Measurements from ENCODE around the gene ADAMTS12. TPM values are rescaled to one million over a fixed set of nuclear protein-coding genes. Genes with fewer than 3 reads are reported as not detected.
"Not testable (repeated sequence)": the region's sequence is repeated elsewhere in the genome, so short reads cannot be mapped to it uniquely, and the experiment has no call there.

The ADAMTS12 gene
- total RNA-seq, 1 donor from 2014 or later, result 32.9 TPM

DNA sequence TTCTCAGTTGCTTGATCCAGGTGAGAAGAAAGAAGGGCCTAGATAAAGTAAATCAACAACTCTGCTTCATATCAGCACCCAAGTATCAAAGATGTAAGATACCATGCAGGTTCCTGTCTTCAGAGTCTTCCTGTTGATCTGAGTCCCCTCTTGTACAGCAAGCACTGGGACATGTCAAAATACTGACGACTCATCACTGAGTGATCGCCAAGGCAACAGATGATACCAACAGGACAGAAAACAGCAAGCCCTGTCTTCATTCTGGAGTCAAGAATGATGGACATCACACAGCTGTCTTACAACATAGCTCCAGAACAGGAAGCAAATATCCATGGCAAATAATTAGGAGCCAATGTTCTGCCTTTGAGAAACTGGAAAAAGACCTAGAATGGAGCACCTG lies 367.3 kb downstream of the ADAMTS12 start:
- TF ChIP-seq, protein P1, sequence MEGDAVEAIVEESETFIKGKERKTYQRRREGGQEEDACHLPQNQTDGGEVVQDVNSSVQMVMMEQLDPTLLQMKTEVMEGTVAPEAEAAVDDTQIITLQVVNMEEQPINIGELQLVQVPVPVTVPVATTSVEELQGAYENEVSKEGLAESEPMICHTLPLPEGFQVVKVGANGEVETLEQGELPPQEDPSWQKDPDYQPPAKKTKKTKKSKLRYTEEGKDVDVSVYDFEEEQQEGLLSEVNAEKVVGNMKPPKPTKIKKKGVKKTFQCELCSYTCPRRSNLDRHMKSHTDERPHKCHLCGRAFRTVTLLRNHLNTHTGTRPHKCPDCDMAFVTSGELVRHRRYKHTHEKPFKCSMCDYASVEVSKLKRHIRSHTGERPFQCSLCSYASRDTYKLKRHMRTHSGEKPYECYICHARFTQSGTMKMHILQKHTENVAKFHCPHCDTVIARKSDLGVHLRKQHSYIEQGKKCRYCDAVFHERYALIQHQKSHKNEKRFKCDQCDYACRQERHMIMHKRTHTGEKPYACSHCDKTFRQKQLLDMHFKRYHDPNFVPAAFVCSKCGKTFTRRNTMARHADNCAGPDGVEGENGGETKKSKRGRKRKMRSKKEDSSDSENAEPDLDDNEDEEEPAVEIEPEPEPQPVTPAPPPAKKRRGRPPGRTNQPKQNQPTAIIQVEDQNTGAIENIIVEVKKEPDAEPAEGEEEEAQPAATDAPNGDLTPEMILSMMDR (IDR thresholded peaks at IDR 0.05), result no peak
- no peak overlapping the region for H3K4me3 Mint-ChIP-seq (ENCODE audit: unreplicated experiment)
- H3K27ac Mint-ChIP-seq (ENCODE audit: unreplicated experiment), result no peak overlapping the region
- peaks cover 3% of the 10 kb centered on the region for H3K4me1 Mint-ChIP-seq (ENCODE audit: low read depth)
- DNase-seq (ENCODE audit: low spot score), result no peak
- peaks cover 2% of the 10 kb centered on the region for H3K36me3 Mint-ChIP-seq (ENCODE audit: low read depth)
- H3K9me3 Mint-ChIP-seq (ENCODE audit: low read depth), result no peaks in the 10 kb centered on the region
- no peaks in the 10 kb centered on the region for H3K27me3 Mint-ChIP-seq (ENCODE audit: low read depth)

DNA sequence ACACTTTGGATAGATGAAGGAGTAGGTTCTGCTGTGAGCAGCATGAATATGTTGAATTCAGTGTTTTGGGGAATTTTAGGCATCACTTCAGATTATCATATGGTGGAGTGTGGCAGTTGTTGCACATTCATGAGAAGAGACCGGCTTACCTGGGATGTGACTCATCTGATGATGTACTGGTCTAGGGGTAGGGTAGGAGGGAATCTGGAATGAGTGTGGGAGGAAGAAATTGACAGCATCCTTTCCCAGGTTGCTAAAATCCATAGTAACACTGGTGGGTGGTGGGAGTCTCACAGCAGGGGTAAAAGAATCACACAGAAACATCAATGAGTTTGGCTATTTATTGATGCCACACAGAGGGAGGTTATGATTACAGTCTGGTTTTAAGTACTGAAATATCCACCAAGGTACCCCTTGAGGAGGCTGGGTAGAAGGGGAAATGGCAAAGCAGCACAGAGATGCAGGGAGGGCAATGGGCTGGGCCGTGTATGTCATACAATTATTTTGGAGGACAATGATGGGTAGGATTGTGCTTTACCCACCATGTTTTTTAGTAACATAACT lies 368.5 kb downstream of the ADAMTS12 start:
- Mint-ChIP-seq H3K27ac (ENCODE audit: unreplicated experiment) (no peak overlapping the region), H3K9me3 (ENCODE audit: low read depth) (peaks cover 4% of the 10 kb centered on the region), H3K4me1 (ENCODE audit: low read depth) (no peaks in the 10 kb centered on the region), H3K27me3 (ENCODE audit: low read depth) (no peaks in the 10 kb centered on the region), H3K4me3 (ENCODE audit: unreplicated experiment) (no peak overlapping the region), H3K36me3 (ENCODE audit: low read depth) (peaks cover 2% of the 10 kb centered on the region)
- no peak for DNase-seq (ENCODE audit: low spot score)
- TF ChIP-seq, protein P1 (IDR thresholded peaks at IDR 0.05), result no peak

DNA sequence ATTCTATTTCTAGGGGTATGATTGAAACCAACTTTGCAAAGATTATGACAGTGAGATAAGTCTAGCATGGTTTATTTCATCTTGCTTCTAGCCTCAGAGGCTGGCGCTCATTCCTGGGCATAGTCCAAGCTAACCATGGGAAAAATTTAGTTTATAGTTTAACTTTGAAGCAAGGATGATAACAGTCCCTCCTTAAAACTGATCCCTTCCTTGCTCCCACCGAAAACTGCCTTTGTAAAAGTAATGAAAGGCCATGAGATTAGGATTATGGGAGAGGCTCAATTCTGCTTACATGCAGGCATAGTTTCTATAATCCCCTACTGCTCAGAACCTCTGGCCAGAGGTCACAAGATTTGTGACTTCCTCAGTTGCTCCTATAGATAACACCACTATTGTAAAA lies 375.4 kb downstream of the ADAMTS12 start:
- peaks cover 4% of the 10 kb centered on the region for H3K9me3 Mint-ChIP-seq (ENCODE audit: low read depth)
- H3K27ac Mint-ChIP-seq (ENCODE audit: unreplicated experiment), result no peak overlapping the region
- TF ChIP-seq, protein P1 (IDR thresholded peaks at IDR 0.05), result no peak
- H3K4me3 Mint-ChIP-seq (ENCODE audit: unreplicated experiment), result no peak overlapping the region
- peaks cover 2% of the 10 kb centered on the region for H3K36me3 Mint-ChIP-seq (ENCODE audit: low read depth)
- H3K4me1 Mint-ChIP-seq (ENCODE audit: low read depth), result peaks cover 10% of the 10 kb centered on the region
- DNase-seq (ENCODE audit: low spot score), result no peak
- H3K27me3 Mint-ChIP-seq (ENCODE audit: low read depth), result no peaks in the 10 kb centered on the region

DNA sequence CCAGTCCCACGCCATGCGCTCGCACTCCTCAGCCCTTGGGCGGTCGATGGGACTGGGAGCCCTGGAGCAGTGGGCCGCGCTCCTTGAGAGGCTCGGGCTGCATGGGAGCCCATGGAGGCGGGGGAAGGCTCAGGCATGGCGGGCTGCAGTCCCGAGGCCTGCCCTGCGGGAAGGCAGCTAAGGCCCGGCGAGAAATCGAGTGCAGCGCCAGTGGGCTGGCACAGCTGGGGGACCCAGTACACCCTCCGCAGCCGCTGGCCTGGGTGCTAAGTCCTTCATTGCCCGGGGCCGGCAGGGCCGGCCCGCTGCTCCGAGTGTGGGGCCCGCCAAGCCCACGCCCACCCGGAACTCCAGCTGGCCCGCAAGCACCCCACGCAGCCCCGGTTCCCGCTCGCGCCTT lies 376.4 kb downstream of the ADAMTS12 start:
- not testable (repeated sequence) for H3K27me3 Mint-ChIP-seq (ENCODE audit: low read depth); H3K36me3 Mint-ChIP-seq (ENCODE audit: low read depth); H3K4me3 Mint-ChIP-seq (ENCODE audit: unreplicated experiment); H3K9me3 Mint-ChIP-seq (ENCODE audit: low read depth); DNase-seq (ENCODE audit: low spot score); H3K27ac Mint-ChIP-seq (ENCODE audit: unreplicated experiment)
- H3K4me1 Mint-ChIP-seq (ENCODE audit: low read depth), result peaks cover 10% of the 10 kb centered on the region

DNA sequence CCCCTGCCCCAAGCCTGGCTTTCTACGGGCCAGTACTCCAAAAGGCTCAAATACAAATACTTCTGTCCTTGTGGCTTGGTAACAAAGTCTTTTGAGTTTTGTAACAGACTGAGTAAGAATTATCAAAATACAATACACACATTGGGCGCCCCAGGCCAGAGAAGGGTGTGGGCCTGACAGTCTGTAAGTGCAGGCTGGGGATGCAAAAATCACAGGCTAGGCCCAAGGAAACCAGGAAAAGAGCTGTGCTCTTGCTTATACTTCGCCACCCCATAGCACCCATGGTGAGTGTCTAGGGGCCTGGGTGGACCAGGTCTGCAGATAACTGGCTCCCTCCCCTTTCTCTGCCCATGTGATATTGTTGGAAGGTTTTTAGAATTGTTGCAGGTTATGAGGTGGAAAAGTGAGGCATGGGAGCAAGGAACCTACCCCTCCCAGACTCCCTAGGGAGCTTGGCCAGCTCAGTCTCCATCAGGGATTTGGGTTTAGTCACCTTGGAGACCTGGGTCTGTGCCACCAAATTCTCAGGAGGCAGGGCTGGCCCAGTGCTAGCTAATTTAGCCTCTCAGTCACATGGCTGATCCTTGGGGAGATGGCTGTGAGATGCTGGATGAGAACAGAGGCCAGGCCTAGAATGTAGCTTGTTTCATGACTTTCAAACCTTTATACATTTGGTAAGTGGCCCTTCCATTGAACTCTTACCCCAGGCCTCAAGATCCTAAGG lies 378.2 kb downstream of the ADAMTS12 start:
- no peaks in the 10 kb centered on the region for H3K27me3 Mint-ChIP-seq (ENCODE audit: low read depth)
- TF ChIP-seq, protein P1 (IDR thresholded peaks at IDR 0.05), result no peak
- peaks cover 3% of the 10 kb centered on the region for H3K9me3 Mint-ChIP-seq (ENCODE audit: low read depth)
- no peak for DNase-seq (ENCODE audit: low spot score)
- H3K4me1 Mint-ChIP-seq (ENCODE audit: low read depth), result peaks cover 19% of the 10 kb centered on the region
- no peak overlapping the region for H3K4me3 Mint-ChIP-seq (ENCODE audit: unreplicated experiment)
- H3K27ac Mint-ChIP-seq (ENCODE audit: unreplicated experiment), result no peak overlapping the region
- H3K36me3 Mint-ChIP-seq (ENCODE audit: low read depth), result peaks cover 2% of the 10 kb centered on the region

DNA sequence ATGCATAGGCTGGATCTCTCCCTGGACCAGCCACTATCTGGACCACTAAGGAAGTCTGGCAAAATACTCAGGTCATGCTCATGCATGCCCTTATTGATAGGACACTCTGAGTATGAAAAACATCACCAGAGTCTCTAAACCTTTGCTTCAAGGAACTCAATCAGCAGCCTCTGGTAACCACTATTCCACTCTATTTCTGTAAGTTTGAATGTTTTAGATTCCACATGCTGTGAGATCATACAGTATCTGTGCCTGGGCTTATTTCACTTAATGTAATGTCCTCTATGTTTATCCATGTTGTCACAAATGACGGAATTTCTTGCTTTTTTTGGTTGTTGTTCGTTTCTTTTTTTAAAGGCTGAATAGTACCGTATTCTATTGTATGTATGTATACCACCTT lies 382.8 kb downstream of the ADAMTS12 start:
- TF ChIP-seq, protein P1 (IDR thresholded peaks at IDR 0.05), result no peak
- peak overlapping the region; percentile 74 for H3K27ac Mint-ChIP-seq (ENCODE audit: unreplicated experiment)
- H3K27me3 Mint-ChIP-seq (ENCODE audit: low read depth), result no peaks in the 10 kb centered on the region
- H3K4me1 Mint-ChIP-seq (ENCODE audit: low read depth), result peaks cover 18% of the 10 kb centered on the region
- no peak overlapping the region for H3K4me3 Mint-ChIP-seq (ENCODE audit: unreplicated experiment)
- H3K36me3 Mint-ChIP-seq (ENCODE audit: low read depth), result no peaks in the 10 kb centered on the region
- H3K9me3 Mint-ChIP-seq (ENCODE audit: low read depth), result peaks cover 3% of the 10 kb centered on the region
- no peak for DNase-seq (ENCODE audit: low spot score)

Data from chondrocyte (in vitro differentiated cells).